ENCODE data around the gene MON1B. TPM values are rescaled to one million over a fixed set of nuclear protein-coding genes. Genes with fewer than 3 reads are reported as not detected.

Gene MON1B
- total and polyA plus RNA-seq, 2 experiments from 2014 or later = 22.8 to 32.2 TPM

- H3K4me1 ChIP-seq (ENCODE audit: low read depth) = no peaks in the 10 kb centered on the region
- H3K4me3 ChIP-seq = no peak overlapping the region
- no peaks in the 10 kb centered on the region for H3K36me3 ChIP-seq
- TF ChIP-seq CTCF (IDR thresholded peaks at IDR 0.05; ENCODE audit: low read depth, low read length) = no peak
- no peaks in the 10 kb centered on the region for H3K9me3 ChIP-seq (ENCODE audit: low read depth)
- no peak overlapping the region for H3K27ac ChIP-seq
- DNase-seq (ENCODE audit: low read depth in 1 of 2, low spot score in 1 of 2) = no peak
- no peaks in the 10 kb centered on the region for H3K27me3 ChIP-seq
Observed at GRCh38 chr16:77206533-77206932, 15.5 kb downstream of the MON1B start.

DNA sequence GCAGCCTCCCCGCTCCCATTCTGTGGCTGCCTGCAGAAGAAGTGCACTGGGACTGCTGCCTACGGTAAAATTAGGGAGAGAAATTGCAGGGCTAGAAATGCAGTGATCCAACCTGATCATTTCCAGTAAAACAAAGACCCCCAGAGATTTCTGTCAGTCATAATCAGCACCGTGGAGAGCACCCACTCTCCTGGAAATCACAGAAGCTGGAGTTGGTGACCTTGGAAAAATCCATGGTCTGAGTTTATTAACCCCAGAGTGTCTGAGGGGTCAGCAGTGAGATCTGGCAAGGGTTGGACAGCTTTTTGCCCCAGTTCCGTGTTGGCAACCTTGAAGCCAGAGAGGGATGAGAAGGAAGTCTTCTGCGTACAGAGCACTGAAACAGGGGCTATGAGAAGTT lies 16.0 kb downstream of the MON1B start:
- DNase-seq (ENCODE audit: low read depth in 1 of 2, low spot score in 1 of 2) = peak in 1 of 2 donors; percentile 44
- no peaks in the 10 kb centered on the region for H3K9me3 ChIP-seq (ENCODE audit: low read depth)
- H3K36me3 ChIP-seq = no peaks in the 10 kb centered on the region
- no peak for TF ChIP-seq CTCF (IDR thresholded peaks at IDR 0.05; ENCODE audit: low read depth, low read length)
- no peaks in the 10 kb centered on the region for H3K4me1 ChIP-seq (ENCODE audit: low read depth)
- no peak overlapping the region for H3K4me3 ChIP-seq
- H3K27me3 ChIP-seq = no peaks in the 10 kb centered on the region
- H3K27ac ChIP-seq = no peak overlapping the region

- Histone ChIP-seq H3K27ac (no peak overlapping the region), H3K4me1 (ENCODE audit: low read depth) (no peaks in the 10 kb centered on the region), H3K27me3 (no peaks in the 10 kb centered on the region), H3K4me3 (no peak overlapping the region), H3K9me3 (ENCODE audit: low read depth) (no peaks in the 10 kb centered on the region), H3K36me3 (no peaks in the 10 kb centered on the region)
- DNase-seq (ENCODE audit: low read depth in 1 of 2, low spot score in 1 of 2) = no peak
- TF ChIP-seq CTCF (IDR thresholded peaks at IDR 0.05; ENCODE audit: low read depth, low read length) = no peak
Observed at GRCh38 chr16:77208382-77208781, 17.4 kb downstream of the MON1B start.

DNA sequence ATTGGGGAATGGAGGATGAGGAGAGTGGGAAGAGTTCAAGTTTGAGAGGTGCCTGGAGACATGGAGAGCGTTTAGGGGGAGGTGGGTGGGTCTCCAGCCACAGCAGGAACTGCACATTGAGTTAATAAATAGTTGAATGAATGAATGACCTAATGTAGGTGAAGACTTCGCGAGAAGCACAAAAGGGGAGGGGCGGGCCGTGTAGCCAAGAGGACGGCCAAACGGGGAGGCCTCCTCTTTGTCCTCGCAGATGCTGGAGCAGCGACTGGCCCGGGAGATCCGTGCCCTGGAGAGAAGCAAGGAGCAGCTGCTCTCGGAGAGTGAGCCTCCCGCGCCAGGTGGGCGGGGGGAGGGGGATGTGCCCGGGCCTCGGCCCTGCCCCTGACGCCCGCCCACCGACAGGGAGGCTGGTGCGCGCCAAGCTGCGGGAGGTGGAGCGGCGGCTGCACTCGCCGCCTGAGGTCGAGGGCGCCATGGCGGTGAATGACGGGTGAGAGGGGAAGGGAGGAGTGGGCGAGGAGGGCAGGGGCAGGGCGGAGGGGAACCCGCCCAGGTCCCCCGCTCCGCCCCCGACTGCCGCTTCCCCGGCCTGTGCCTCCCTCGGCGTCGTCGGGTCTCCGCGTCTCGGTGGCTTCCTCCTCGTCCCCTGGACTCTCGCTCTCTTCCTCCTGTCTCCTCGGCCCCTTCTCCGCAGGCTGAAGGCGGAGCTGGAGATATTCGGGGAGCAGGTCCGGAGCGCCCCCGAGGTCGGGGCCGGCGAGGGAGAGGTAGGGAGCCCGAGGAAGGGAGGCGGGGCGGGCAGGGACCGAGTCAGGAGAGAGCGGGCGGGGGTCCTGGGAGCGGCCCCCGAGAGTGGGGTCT lies 21.1 kb downstream of the MON1B start:
- no peak overlapping the region for H3K27ac ChIP-seq
- no peaks in the 10 kb centered on the region for H3K9me3 ChIP-seq (ENCODE audit: low read depth)
- DNase-seq (ENCODE audit: low read depth in 1 of 2, low spot score in 1 of 2) = peak; percentile 58 to 64
- no peaks in the 10 kb centered on the region for H3K4me1 ChIP-seq (ENCODE audit: low read depth)
- no peaks in the 10 kb centered on the region for H3K27me3 ChIP-seq
- no peaks in the 10 kb centered on the region for H3K36me3 ChIP-seq
- no peak for TF ChIP-seq CTCF (IDR thresholded peaks at IDR 0.05; ENCODE audit: low read depth, low read length)
- H3K4me3 ChIP-seq = peak overlapping the region; percentile 38

GRCh38 chr16:77212741-77213541 lies 22.0 kb downstream of the MON1B start:
- DNase-seq (ENCODE audit: low read depth in 1 of 2, low spot score in 1 of 2) = peak; percentile 55 to 61
- H3K27ac ChIP-seq = no peak overlapping the region
- H3K4me3 ChIP-seq = peak overlapping the region; percentile 38
- no peaks in the 10 kb centered on the region for H3K4me1 ChIP-seq (ENCODE audit: low read depth)
- H3K9me3 ChIP-seq (ENCODE audit: low read depth) = no peaks in the 10 kb centered on the region
- H3K27me3 ChIP-seq = no peaks in the 10 kb centered on the region
- TF ChIP-seq CTCF (IDR thresholded peaks at IDR 0.05; ENCODE audit: low read depth, low read length) = no peak
- H3K36me3 ChIP-seq = no peaks in the 10 kb centered on the region

Measured in cardiac muscle cell (in vitro differentiated cells and primary cell).